ENCODE data around the gene ADAMTS6.

The ADAMTS6 gene

DNA sequence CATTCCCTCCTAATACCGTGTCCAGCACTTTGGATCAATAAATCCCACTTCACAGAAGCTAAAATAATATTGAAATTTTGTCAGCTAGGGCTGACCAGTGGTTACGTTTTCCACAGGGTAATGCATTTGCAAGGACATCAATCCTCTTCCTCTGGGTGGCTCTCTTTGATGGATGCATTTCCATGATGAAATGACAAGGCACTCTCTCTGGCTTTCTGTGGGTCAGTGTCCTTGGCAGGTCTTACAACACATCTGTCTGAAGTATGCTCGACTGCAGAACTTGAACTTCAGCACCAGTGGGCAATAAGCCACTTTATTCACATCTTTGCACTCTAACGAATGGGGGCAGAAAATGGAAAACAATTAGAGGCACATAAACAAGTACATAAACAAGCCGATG is 330.1 kb downstream of the ADAMTS6 start:
- TF ChIP-seq CEBPB (IDR thresholded peaks at IDR 0.05) (no peak), RAD21 (IDR thresholded peaks at IDR 0.05; ENCODE audit: low read depth) (no peak), FOXM1 (IDR thresholded peaks at IDR 0.05; ENCODE audit: borderline replicate concordance, low read depth) (no peak), TAF1 (IDR thresholded peaks at IDR 0.05; ENCODE audit: low read depth) (no peak), ZBTB7A (IDR thresholded peaks at IDR 0.05; ENCODE audit: low read depth) (no peak), EGR1 (IDR thresholded peaks at IDR 0.05) (no peak), NFIC (IDR thresholded peaks at IDR 0.05) (no peak), EP300 (IDR thresholded peaks at IDR 0.05; ENCODE audit: borderline replicate concordance) (no peak), YY1 (IDR thresholded peaks at IDR 0.05; ENCODE audit: low read depth) (no peak), TEAD4 (IDR thresholded peaks at IDR 0.05) (no peak), TCF12 (IDR thresholded peaks at IDR 0.05; ENCODE audit: low read depth) (no peak), CREB1 (IDR thresholded peaks at IDR 0.05; ENCODE audit: low read depth) (no peak)
- TF ChIP-seq, protein P1, sequence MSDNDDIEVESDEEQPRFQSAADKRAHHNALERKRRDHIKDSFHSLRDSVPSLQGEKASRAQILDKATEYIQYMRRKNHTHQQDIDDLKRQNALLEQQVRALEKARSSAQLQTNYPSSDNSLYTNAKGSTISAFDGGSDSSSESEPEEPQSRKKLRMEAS (IDR thresholded peaks at IDR 0.05), result no peak
- TF ChIP-seq, protein P2, sequence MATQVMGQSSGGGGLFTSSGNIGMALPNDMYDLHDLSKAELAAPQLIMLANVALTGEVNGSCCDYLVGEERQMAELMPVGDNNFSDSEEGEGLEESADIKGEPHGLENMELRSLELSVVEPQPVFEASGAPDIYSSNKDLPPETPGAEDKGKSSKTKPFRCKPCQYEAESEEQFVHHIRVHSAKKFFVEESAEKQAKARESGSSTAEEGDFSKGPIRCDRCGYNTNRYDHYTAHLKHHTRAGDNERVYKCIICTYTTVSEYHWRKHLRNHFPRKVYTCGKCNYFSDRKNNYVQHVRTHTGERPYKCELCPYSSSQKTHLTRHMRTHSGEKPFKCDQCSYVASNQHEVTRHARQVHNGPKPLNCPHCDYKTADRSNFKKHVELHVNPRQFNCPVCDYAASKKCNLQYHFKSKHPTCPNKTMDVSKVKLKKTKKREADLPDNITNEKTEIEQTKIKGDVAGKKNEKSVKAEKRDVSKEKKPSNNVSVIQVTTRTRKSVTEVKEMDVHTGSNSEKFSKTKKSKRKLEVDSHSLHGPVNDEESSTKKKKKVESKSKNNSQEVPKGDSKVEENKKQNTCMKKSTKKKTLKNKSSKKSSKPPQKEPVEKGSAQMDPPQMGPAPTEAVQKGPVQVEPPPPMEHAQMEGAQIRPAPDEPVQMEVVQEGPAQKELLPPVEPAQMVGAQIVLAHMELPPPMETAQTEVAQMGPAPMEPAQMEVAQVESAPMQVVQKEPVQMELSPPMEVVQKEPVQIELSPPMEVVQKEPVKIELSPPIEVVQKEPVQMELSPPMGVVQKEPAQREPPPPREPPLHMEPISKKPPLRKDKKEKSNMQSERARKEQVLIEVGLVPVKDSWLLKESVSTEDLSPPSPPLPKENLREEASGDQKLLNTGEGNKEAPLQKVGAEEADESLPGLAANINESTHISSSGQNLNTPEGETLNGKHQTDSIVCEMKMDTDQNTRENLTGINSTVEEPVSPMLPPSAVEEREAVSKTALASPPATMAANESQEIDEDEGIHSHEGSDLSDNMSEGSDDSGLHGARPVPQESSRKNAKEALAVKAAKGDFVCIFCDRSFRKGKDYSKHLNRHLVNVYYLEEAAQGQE (IDR thresholded peaks at IDR 0.05; ENCODE audit: low read depth), result no peak
- TF ChIP-seq, protein P3, sequence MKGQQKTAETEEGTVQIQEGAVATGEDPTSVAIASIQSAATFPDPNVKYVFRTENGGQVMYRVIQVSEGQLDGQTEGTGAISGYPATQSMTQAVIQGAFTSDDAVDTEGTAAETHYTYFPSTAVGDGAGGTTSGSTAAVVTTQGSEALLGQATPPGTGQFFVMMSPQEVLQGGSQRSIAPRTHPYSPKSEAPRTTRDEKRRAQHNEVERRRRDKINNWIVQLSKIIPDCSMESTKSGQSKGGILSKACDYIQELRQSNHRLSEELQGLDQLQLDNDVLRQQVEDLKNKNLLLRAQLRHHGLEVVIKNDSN (IDR thresholded peaks at IDR 0.05), result no peak

DNA sequence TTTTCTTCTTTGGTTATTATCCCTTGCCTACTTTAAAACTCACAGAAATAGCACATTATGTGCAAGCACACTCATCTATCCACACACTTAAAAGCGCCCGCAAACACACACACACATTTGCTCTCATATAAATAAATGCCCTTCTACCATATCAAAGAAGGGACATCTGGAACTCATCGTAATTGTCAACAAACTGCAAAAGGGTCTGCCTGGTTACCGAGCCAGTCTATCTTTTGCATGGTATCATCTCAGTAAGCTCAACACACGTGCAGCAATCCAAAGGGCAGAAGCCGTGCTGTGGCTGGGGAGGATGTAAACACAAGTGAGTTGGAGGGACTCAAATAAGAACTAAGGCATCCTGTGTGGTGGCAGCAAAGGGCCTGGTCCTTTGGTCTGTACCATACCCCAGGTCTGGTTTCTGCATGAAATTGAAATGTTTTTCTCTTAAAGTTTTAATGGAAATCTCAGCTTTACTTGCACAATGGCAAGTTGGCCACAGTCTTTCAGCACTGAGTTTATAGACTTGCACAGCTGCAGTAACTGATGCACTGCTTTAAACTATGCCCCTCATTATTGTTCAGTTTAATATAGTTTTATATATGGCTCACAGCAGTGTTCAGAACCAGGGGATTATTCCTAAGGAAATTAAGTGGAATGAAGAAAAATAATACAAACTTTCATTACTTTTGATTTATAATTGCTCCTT is 331.0 kb downstream of the ADAMTS6 start:
- no peak for TF ChIP-seq YY1 (IDR thresholded peaks at IDR 0.05; ENCODE audit: low read depth)
- TF ChIP-seq TCF12 (IDR thresholded peaks at IDR 0.05; ENCODE audit: low read depth), result no peak
- TF ChIP-seq EGR1 (IDR thresholded peaks at IDR 0.05), result no peak
- no peak for TF ChIP-seq CREB1 (IDR thresholded peaks at IDR 0.05; ENCODE audit: low read depth)
- TF ChIP-seq TEAD4 (IDR thresholded peaks at IDR 0.05), result no peak
- TF ChIP-seq, protein P2 (IDR thresholded peaks at IDR 0.05; ENCODE audit: low read depth), result no peak
- no peak for TF ChIP-seq FOXM1 (IDR thresholded peaks at IDR 0.05; ENCODE audit: borderline replicate concordance, low read depth)
- TF ChIP-seq ZBTB7A (IDR thresholded peaks at IDR 0.05; ENCODE audit: low read depth), result no peak
- TF ChIP-seq CEBPB (IDR thresholded peaks at IDR 0.05), result no peak
- TF ChIP-seq, protein P3 (IDR thresholded peaks at IDR 0.05), result no peak
- TF ChIP-seq TAF1 (IDR thresholded peaks at IDR 0.05; ENCODE audit: low read depth), result no peak
- no peak for TF ChIP-seq NFIC (IDR thresholded peaks at IDR 0.05)
- TF ChIP-seq EP300 (IDR thresholded peaks at IDR 0.05; ENCODE audit: borderline replicate concordance), result no peak

DNA sequence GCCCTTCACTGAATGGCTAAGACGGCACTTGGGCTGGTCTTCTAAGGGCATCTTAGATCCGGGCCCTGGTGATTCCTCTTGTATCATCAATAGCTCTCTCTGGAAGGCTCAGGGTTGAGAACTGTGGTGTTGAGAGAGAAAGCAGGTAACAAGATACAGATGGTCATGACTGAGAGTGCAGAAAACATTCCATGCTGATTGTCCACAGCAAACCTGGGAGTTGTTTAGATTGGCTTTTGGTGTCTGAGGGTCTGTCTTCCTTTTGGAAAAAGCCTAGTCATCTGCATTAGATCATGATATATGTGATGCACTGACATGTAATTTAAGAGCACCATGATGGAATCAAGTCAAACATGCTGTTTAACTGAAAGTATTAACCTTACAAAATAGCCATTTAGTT is 331.9 kb downstream of the ADAMTS6 start:
- no peak for TF ChIP-seq EP300 (IDR thresholded peaks at IDR 0.05; ENCODE audit: borderline replicate concordance)
- TF ChIP-seq, protein P3 (IDR thresholded peaks at IDR 0.05), result no peak
- TF ChIP-seq, protein P1 (IDR thresholded peaks at IDR 0.05), result no peak
- TF ChIP-seq CREB1 (IDR thresholded peaks at IDR 0.05; ENCODE audit: low read depth), result no peak
- no peak for TF ChIP-seq YY1 (IDR thresholded peaks at IDR 0.05; ENCODE audit: low read depth)
- TF ChIP-seq, protein P2 (IDR thresholded peaks at IDR 0.05; ENCODE audit: low read depth), result no peak
- no peak for TF ChIP-seq TCF12 (IDR thresholded peaks at IDR 0.05; ENCODE audit: low read depth)
- no peak for TF ChIP-seq FOXM1 (IDR thresholded peaks at IDR 0.05; ENCODE audit: borderline replicate concordance, low read depth)
- no peak for TF ChIP-seq EGR1 (IDR thresholded peaks at IDR 0.05)
- TF ChIP-seq TAF1 (IDR thresholded peaks at IDR 0.05; ENCODE audit: low read depth), result no peak
- TF ChIP-seq ZBTB7A (IDR thresholded peaks at IDR 0.05; ENCODE audit: low read depth), result no peak
- TF ChIP-seq TEAD4 (IDR thresholded peaks at IDR 0.05), result no peak
- TF ChIP-seq RAD21 (IDR thresholded peaks at IDR 0.05; ENCODE audit: low read depth), result no peak
- TF ChIP-seq NFIC (IDR thresholded peaks at IDR 0.05), result no peak
- no peak for TF ChIP-seq CEBPB (IDR thresholded peaks at IDR 0.05)

Measured in Ishikawa (cell line).